ENCODE measurements around the gene VSIG8. TPM values are rescaled to one million over a fixed set of nuclear protein-coding genes. Genes with fewer than 3 reads are reported as not detected.

Gene VSIG8
- total and polyA plus RNA-seq, 2 of the 8 experiments (the other 6 are each of a cell fraction or from before 2014, with no cell fraction given), result not detected

- TF ChIP-seq CHD7 (IDR thresholded peaks at IDR 0.05; ENCODE audit: insufficient replicate concordance, low read length) (no peak), RAD21 (IDR thresholded peaks at IDR 0.05 in 1 of 2, conservative IDR thresholded peaks at IDR 0.05 in 1 of 2; ENCODE audit: low read depth in 2 of 2, low read length in 2 of 2) (no peak), BACH1 (IDR thresholded peaks at IDR 0.05; ENCODE audit: low read length) (no peak), RNF2 (IDR thresholded peaks at IDR 0.05; ENCODE audit: borderline replicate concordance, low read depth, low read length, missing control alignments, poor library complexity, severe bottlenecking) (no peak)
Measured at GRCh38 chr1:159828581-159829272, 33.7 kb downstream of the VSIG8 start (continued).
